ENCODE results near the gene ABCB4. TPM values are rescaled to one million over a fixed set of nuclear protein-coding genes. Genes with fewer than 3 reads are reported as not detected.

Gene ABCB4
- total RNA-seq = 4.6 and 4.8 TPM in 2 replicates

DNA sequence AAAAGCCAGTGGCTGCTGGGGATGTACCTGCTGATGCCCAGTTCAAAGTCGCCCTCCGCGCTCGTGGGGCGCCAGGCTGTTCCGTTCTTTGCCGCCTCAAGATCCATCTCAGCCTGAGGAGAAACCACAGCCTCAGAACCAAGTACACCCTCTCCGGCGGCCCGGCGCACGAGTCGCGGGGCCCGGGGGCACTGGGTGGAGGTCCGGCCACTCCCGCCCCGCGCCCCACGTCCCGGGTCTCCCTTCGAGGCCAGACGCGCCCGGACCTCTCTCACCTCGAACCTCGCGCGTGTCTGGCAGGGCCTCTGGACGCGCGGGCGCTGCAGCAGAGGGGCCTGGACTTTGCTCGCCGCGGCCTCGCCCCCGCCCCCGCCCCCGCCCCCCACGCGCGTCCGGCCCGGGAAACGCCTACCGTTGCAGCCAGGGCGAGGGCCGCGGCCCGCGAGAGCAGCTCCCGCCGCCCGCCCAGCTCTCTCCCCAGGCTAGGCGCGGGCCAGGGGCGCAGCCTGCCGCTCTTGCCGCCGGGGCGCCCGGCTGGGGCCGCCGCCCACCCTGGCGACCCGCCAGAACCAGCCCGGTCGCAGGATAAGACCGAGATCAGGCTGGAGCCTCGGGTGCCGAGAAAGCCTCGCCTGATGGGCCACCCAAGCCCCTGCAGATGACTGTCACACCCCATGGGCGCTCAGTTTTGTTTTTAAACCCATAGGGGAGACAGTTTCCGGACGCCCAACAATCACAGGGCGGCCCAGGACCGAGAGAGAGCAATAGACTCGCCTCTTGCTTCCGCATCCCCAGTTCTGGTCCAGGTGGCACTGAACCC, at the start of gene ABCB4:
Gene ABCB4, minus strand, starts transcription at position 322 of the 820 bp plus-strand sequence. Its CDS starts 215 bp downstream, at position 107.

Other genes with a start within 250 kb of the ABCB4 start
- 20.7 and 23.7 TPM in 2 replicates for gene CROT, start 130.0 kb downstream of the ABCB4 start, total RNA-seq
- gene ABCB1, start 125.2 kb upstream of the ABCB4 start, total RNA-seq = 10.5 and 11.9 TPM in 2 replicates
- 1.8 and 2.0 TPM in 2 replicates for gene RUNDC3B, start 152.7 kb upstream of the ABCB4 start, total RNA-seq